Measurements from ENCODE around the gene LONRF3. TPM values are rescaled to one million over a fixed set of nuclear protein-coding genes. Genes with fewer than 3 reads are reported as not detected.

Gene LONRF3
- total and polyA plus RNA-seq, 2 of the 13 experiments (the other 11 are each of a cell fraction or from before 2014, with no cell fraction given) = 4.8 to 11.6 TPM

DNA sequence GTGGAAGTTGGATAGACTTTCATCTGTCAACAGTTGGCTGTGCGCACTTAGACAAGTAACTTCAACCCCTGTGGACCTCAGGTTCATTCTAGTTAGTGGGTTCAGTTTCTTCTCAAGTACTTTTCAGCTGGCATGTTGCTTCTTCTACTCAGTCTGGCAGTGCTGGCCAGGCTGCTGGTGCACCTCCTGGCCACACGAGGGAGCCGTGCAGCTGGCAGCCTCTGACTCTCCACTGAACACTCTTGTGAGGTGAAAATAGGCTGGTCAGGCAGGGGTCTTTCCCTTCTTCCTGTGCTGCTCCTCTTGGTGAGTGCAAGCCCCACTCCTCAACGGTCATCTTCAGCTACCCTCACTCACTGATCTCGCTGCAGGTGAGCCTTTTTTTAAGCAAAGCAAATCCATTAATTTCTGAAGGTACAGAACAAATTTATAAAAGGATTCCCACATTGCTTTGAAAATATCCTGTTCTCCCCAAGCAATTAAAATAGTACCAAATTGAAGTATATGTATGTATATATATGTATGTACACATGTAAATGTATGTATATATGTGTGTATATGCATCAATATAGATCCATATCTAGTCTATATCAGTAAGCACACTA, 30.6 kb downstream of the LONRF3 start:
- Histone ChIP-seq H2AFZ (ENCODE audit: low read length) (no peak overlapping the region), H3K4me2 (ENCODE audit: low read depth, low read length) (no peak overlapping the region), H4K20me1 (ENCODE audit: insufficient read depth, low read length) (no peaks in the 10 kb centered on the region), H3K27me3 (ENCODE audit: control insufficient read depth in 1 of 2, insufficient read depth in 2 of 2, low read length in 2 of 2) (no peaks in the 10 kb centered on the region), H3K79me2 (ENCODE audit: insufficient read depth, low read length) (no peaks in the 10 kb centered on the region), H3K4me1 (ENCODE audit: insufficient read depth, low read length) (no peaks in the 10 kb centered on the region), H3K27ac (ENCODE audit: extremely low read length, insufficient read depth, low read length) (no peak overlapping the region), H3K4me3 (replicated peaks in 1 of 3; ENCODE audit: insufficient read depth in 1 of 3, low read depth in 2 of 3, low read length in 3 of 3) (no peak overlapping the region), H3K9ac (ENCODE audit: insufficient read depth, low read depth, low read length) (no peak overlapping the region), H3K9me3 (ENCODE audit: low read length) (no peaks in the 10 kb centered on the region), H3K36me3 (replicated peaks in 1 of 2; ENCODE audit: control insufficient read depth in 1 of 2, insufficient read depth in 2 of 2, low read length in 2 of 2) (peaks cover 3 to 10% of the 10 kb centered on the region in 2 experiments; a peak in 3 of 5 replicates)
- FAIRE-seq = peak; percentile 92
- peak; percentile 93 for ATAC-seq
- BruUV-seq (replicated peaks) = no TSS peak
- ChIA-PET CTCF (ENCODE audit: low intra/inter-chr PET ratio, low total read pairs) (interaction anchor here (1.3 to 2.0 kb wide), 3 partner anchors 62 to 157 kb away, joined by 4 to 10 read pairs (median 4); no protein-coding TSS in a partner anchor), POLR2A (no interaction called here)
- TF ChIP-seq ZNF251 (CRISPR knock-in tag; IDR thresholded peaks at IDR 0.05) (no peak), MBD4 (IDR thresholded peaks at IDR 0.05; ENCODE audit: borderline replicate concordance, low read length) (no peak), TGIF2 (CRISPR knock-in tag; IDR thresholded peaks at IDR 0.05) (no peak), STAG1 (CRISPR knock-in tag; IDR thresholded peaks at IDR 0.05) (peak; percentile 45), SALL1 (CRISPR knock-in tag; IDR thresholded peaks at IDR 0.05) (peak; percentile 13; the same call in 1 of the 2 replicates), ZNF260 (CRISPR knock-in tag; IDR thresholded peaks at IDR 0.05; ENCODE audit: borderline replicate concordance, low read depth) (no peak), SMC3 (IDR thresholded peaks at IDR 0.05; ENCODE audit: low read length) (peak; percentile 46; the same call in 1 of the 2 replicates), RAD21 (CRISPR knock-in tag; IDR thresholded peaks at IDR 0.05) (0 out of 2 replicates have a peak, but pooled peaks have one; percentile 24)
- TF ChIP-seq, protein P1, sequence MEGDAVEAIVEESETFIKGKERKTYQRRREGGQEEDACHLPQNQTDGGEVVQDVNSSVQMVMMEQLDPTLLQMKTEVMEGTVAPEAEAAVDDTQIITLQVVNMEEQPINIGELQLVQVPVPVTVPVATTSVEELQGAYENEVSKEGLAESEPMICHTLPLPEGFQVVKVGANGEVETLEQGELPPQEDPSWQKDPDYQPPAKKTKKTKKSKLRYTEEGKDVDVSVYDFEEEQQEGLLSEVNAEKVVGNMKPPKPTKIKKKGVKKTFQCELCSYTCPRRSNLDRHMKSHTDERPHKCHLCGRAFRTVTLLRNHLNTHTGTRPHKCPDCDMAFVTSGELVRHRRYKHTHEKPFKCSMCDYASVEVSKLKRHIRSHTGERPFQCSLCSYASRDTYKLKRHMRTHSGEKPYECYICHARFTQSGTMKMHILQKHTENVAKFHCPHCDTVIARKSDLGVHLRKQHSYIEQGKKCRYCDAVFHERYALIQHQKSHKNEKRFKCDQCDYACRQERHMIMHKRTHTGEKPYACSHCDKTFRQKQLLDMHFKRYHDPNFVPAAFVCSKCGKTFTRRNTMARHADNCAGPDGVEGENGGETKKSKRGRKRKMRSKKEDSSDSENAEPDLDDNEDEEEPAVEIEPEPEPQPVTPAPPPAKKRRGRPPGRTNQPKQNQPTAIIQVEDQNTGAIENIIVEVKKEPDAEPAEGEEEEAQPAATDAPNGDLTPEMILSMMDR (CRISPR knock-in tag; IDR thresholded peaks at IDR 0.05) = peak; percentile 82
- TF ChIP-seq, protein P2, sequence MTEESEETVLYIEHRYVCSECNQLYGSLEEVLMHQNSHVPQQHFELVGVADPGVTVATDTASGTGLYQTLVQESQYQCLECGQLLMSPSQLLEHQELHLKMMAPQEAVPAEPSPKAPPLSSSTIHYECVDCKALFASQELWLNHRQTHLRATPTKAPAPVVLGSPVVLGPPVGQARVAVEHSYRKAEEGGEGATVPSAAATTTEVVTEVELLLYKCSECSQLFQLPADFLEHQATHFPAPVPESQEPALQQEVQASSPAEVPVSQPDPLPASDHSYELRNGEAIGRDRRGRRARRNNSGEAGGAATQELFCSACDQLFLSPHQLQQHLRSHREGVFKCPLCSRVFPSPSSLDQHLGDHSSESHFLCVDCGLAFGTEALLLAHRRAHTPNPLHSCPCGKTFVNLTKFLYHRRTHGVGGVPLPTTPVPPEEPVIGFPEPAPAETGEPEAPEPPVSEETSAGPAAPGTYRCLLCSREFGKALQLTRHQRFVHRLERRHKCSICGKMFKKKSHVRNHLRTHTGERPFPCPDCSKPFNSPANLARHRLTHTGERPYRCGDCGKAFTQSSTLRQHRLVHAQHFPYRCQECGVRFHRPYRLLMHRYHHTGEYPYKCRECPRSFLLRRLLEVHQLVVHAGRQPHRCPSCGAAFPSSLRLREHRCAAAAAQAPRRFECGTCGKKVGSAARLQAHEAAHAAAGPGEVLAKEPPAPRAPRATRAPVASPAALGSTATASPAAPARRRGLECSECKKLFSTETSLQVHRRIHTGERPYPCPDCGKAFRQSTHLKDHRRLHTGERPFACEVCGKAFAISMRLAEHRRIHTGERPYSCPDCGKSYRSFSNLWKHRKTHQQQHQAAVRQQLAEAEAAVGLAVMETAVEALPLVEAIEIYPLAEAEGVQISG (CRISPR knock-in tag; IDR thresholded peaks at IDR 0.05) = peak; percentile 73
- DNase-seq (ENCODE audit: low spot score) = peak; percentile 12
- 8% methylated on average over 5 of the region's 5 CpGs for WGBS (ENCODE audit: low lambda C conversion rate)
- in situ Hi-C loops (cut with HindIII; ENCODE audit: extremely low pct_ligation_motif_present, low pct_unique_long_range_greater_than_20kb) = no loop called here
- intact Hi-C loops (cut with micrococcal nuclease; ENCODE audit: unreplicated experiment) = loop anchor here (1.0 kb wide), 2 partner anchors 62 to 158 kb away; no protein-coding TSS in a partner anchor

All from HepG2 (cell line).